HepG2 (cell line): Measurements from ENCODE around the gene CDKN1A. TPM values are rescaled to one million over a fixed set of nuclear protein-coding genes. Genes with fewer than 3 reads are reported as not detected.

Experiments used
- ATAC-seq: fragments of 200-7000 bp; cut with Tn5 transposase; 3 replicates; pipeline ENCODE4 v1.9.1; 2020; ENCODE audit warnings: mild to moderate bottlenecking, moderate library complexity
- BruUV-seq: library from RNA; stranded (reverse); fragments of 400-500 nt; replicated peaks from 2 replicates; lab custom pipeline; 2021; lab: Mats Ljungman, UMichigan
- CTCF ChIA-PET: fragments of 300-600 bp; formaldehyde crosslinking; extraction: SDS; loops from one replicate; lab custom pipeline; 2021; ENCODE audit warnings: low total read pairs, inconsistent platforms, low intra/inter-chr PET ratio; lab: Yijun Ruan, JAX
- POLR2A ChIA-PET: fragments of 350-600 bp; sonication (Branson Sonifier 250); formaldehyde crosslinking; loops from one replicate; lab custom pipeline; 2020; ENCODE audit warnings: antibody characterized with exemption, inconsistent platforms; lab: Yijun Ruan, JAX
- DNase-seq: peaks from one replicate; pipeline ENCODE4 v3.0.0-alpha.2; 2015; ENCODE audit warnings: low spot score
- FAIRE-seq: peaks from 3 replicates; lab custom pipeline; 2011; peaks lifted over from hg19 to GRCh38; lab: Jason Lieb, UNC
- H2AFZ ChIP-seq: one replicate; pipeline ENCODE4 v1.6.1; 2011; ENCODE audit warnings: low read length, inconsistent platforms
- H3K27ac ChIP-seq: fragments of 300-600 bp; 3 replicates; pipeline ENCODE4 v1.8.0; 2011; ENCODE audit warnings: mixed run types, mild to moderate bottlenecking, mixed read lengths, low read length, inconsistent platforms; ENCODE audit not compliant: insufficient read depth; ENCODE audit errors: extremely low read length
- H3K27me3 ChIP-seq, 2 experiments: fragments of 200-600 bp in 1 of 2; 2 replicates in 1 of 2; 3 replicates in 1 of 2; pipeline versions ENCODE4 v1.6.0 to v1.8.0; 2011; ENCODE audit warnings: low read length in 2 of 2, mild to moderate bottlenecking in 2 of 2, moderate library complexity in 2 of 2, inconsistent platforms in 1 of 2; ENCODE audit not compliant: insufficient read depth in 2 of 2, control insufficient read depth in 1 of 2
- H3K36me3 ChIP-seq, 2 experiments: fragments of 200-600 bp in 1 of 2; replicated peaks in 1 of 2; 2 replicates in 1 of 2; 3 replicates in 1 of 2; pipeline versions ENCODE4 v1.5.1 to v1.8.0; 2011; ENCODE audit warnings: low read length in 2 of 2, inconsistent platforms in 1 of 2; ENCODE audit not compliant: insufficient read depth in 2 of 2, control insufficient read depth in 1 of 2
- H3K4me1 ChIP-seq: 2 replicates; pipeline ENCODE4 v1.5.1; 2012; ENCODE audit warnings: low read length, inconsistent platforms; ENCODE audit not compliant: insufficient read depth
- H3K4me2 ChIP-seq: 2 replicates; pipeline ENCODE4 v1.6.0; 2011; ENCODE audit warnings: low read depth, low read length, inconsistent platforms
- H3K4me3 ChIP-seq, 3 experiments: fragments of 200-600 bp in 1 of 3; sonication (generic), shearing (Covaris generic) in 1 of 3; replicated peaks in 1 of 3; 2 replicates each; pipeline ENCODE4 v1.5.1; 2011 to 2016; ENCODE audit warnings: low read length in 3 of 3, inconsistent platforms in 2 of 3, low read depth in 2 of 3, mild to moderate bottlenecking in 2 of 3, control low read depth in 1 of 3, mixed read lengths in 1 of 3; ENCODE audit not compliant: insufficient read depth in 1 of 3
- H3K79me2 ChIP-seq: one replicate; pipeline ENCODE4 v1.6.1; 2011; ENCODE audit warnings: low read length, inconsistent platforms; ENCODE audit not compliant: insufficient read depth
- H3K9ac ChIP-seq: 2 replicates; pipeline ENCODE4 v1.6.0; 2011; ENCODE audit warnings: mild to moderate bottlenecking, low read depth, low read length, inconsistent platforms; ENCODE audit not compliant: insufficient read depth
- H3K9me3 ChIP-seq: 2 replicates; pipeline ENCODE4 v1.5.1; 2012; ENCODE audit warnings: mild to moderate bottlenecking, low read length
- H4K20me1 ChIP-seq: 2 replicates; pipeline ENCODE4 v1.6.0; 2011; ENCODE audit warnings: inconsistent platforms, mild to moderate bottlenecking, low read length, moderate library complexity; ENCODE audit not compliant: insufficient read depth
- ADNP ChIP-seq: sonication (generic); formaldehyde crosslinking; IDR thresholded peaks from 2 replicates; pipeline ENCODE4 v1.4.0; 2020; ENCODE audit warnings: missing genetic modification reagents
- ETS1 ChIP-seq: sonication (generic); formaldehyde crosslinking; IDR thresholded peaks from 2 replicates; pipeline ENCODE4 v1.4.0; 2020; ENCODE audit warnings: missing genetic modification reagents
- NR2F6 ChIP-seq, 2 experiments: IDR thresholded peaks; 2 replicates each; pipeline ENCODE4 v1.6.1; 2016; ENCODE audit warnings: antibody characterized with exemption in 1 of 2, mild to moderate bottlenecking in 1 of 2
- RORA ChIP-seq: sonication (generic); formaldehyde crosslinking; IDR thresholded peaks from 2 replicates; pipeline ENCODE4 v1.5.0; 2020; ENCODE audit warnings: mild to moderate bottlenecking, missing genetic modification reagents, moderate library complexity
- ZFP36 ChIP-seq: fragments of 150-350 bp; IDR thresholded peaks from 2 replicates; pipeline ENCODE4 v1.6.1; 2018; ENCODE audit warnings: borderline replicate concordance, low read length, low read depth; ENCODE audit not compliant: partially characterized antibody
- ZKSCAN1 ChIP-seq: fragments of 150-350 bp; IDR thresholded peaks from 2 replicates; pipeline ENCODE4 v1.6.1; 2014; ENCODE audit warnings: low read length
- ZNF572 ChIP-seq: sonication (generic); formaldehyde crosslinking; IDR thresholded peaks from 2 replicates; pipeline ENCODE4 v1.5.1; 2020; ENCODE audit warnings: mild to moderate bottlenecking, missing genetic modification reagents
- ZNF800 ChIP-seq: sonication (generic); formaldehyde crosslinking; IDR thresholded peaks from 2 replicates; pipeline ENCODE4 v1.4.0; 2020; ENCODE audit warnings: missing genetic modification reagents
- WGBS: methylation state at CpG from one replicate; pipeline ENCODE4 v1.1.6; 2017; ENCODE audit warnings: low lambda C conversion rate; 5-methylcytosine and 5-hydroxymethylcytosine counted together
- in situ Hi-C: cut with HindIII; loops from 2 replicates; pipeline ENCODE4 v1.10.0; 2017; ENCODE audit warnings: low pct_unique_long_range_greater_than_20kb; ENCODE audit not compliant: extremely low pct_ligation_motif_present
- intact Hi-C: fragments of 100-400 bp; cut with micrococcal nuclease; formaldehyde crosslinking; loops from one replicate; pipeline ENCODE4 v1.10.0; 2022; ENCODE audit not compliant: unreplicated experiment
- polyA plus RNA-seq, 8 experiments: library from polyadenylated mRNA; depleted of rRNA in 3 of 8; stranded (reverse) in 7 of 8; unstranded in 1 of 8; fragments of >200 nt; fragmentation: Illumina TruSeq in 4 of 8; extraction: Trizol in 4 of 8; gene quantifications; 2 replicates each; pipeline versions ENCODE4 v1.2.1 to v1.2.3, GENCODE V29; 2011 to 2016; ENCODE audit warnings: low read depth in 4 of 8, missing spikeins in 1 of 8, mixed read lengths in 1 of 8; ENCODE audit not compliant: insufficient read depth in 1 of 8
- total RNA-seq, 5 experiments: library from RNA; depleted of rRNA; stranded (reverse); fragments of >200 nt; fragmentation: Illumina TruSeq; extraction: Trizol; gene quantifications; 2 replicates each; pipeline ENCODE4 v1.2.3, GENCODE V29; 2016; ENCODE audit warnings: low read depth in 1 of 5

Gene CDKN1A
- total and polyA plus RNA-seq, 2 of the 13 experiments (the other 11 are each of a cell fraction or from before 2014, with no cell fraction given) = 60.7 to 92.1 TPM

DNA sequence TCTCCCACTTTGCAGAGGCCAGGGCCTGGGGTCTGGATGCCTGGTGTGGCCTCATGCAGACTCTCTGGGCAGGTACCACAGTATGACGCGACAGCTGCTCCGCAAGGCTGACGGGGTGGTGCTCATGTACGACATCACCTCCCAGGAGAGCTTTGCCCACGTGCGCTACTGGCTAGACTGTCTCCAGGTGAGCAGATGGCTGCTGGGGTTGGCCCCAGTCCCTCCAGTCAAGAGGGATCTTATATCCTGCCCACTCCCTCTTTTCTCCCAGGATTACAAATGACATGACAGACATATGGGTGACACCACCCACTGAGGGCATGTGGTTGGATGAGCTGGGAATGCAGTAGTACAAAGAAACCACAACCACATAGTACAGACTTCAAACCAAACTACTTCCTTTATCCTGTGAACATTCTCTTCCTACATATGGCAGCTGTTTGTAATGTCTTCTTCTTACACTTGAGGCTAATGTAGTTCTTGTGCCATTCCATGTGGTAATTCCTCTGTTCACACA lies 49.0 kb downstream of the CDKN1A start:
- no peak for FAIRE-seq
- CTCF ChIA-PET = no interaction called here

DNA sequence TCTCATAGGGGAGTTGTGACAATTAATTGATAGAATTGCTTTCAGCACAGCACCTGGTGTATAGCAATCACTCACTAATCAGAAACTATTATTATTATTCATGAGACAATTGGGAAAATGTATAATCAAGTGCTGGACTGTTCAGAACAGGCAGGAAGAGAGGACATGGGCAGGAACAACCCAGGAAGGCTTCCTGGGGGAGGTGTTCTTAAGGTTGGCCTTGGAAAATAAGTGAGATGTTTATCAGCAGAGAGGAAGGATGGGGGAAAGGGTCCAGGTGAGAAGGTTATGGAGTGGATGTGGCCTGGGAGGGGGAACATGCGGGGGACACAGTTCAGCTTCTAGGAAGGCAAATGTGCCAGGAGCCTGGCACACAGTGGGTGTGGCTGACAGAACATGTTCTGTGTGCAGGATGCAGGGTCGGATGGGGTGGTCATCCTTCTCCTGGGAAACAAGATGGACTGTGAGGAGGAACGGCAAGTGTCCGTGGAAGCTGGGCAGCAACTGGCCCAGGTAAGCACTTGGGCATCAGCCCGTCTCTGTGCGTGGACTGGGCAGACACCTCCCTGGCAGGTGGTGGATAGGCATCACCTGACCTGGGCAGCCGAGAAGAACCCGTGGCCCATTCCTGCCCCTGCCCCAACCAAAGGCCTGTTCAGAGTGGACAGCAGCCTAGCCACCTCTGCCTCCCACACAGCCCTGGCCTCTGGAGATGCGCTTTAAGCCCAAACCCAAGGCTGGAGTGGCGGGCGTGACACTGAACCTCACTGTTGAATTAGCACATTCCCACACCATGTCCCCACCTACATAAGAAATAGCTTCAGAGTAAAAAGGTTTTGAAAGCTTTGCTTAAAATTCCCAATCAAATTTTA lies 50.0 kb downstream of the CDKN1A start:
- no peak for DNase-seq
- ATAC-seq = no peak
- H3K79me2 ChIP-seq = no peaks in the 10 kb centered on the region
- no peaks in the 10 kb centered on the region for H3K4me1 ChIP-seq
- intact Hi-C loops = no loop called here
- POLR2A ChIA-PET = no interaction called here
- no peak overlapping the region for H3K9ac ChIP-seq
- H3K27ac ChIP-seq = no peak overlapping the region
- FAIRE-seq = no peak
- no TSS peak for BruUV-seq
- 39% methylated on average over 7 of the region's 11 CpGs for WGBS
- in situ Hi-C loops = no loop called here
- CTCF ChIA-PET = no interaction called here
- peaks cover 4 to 48% of the 10 kb centered on the region in 2 experiments; a peak in 3 of 5 replicates for H3K27me3 ChIP-seq
- no peak overlapping the region for H2AFZ ChIP-seq
- peak; percentile 49 for TF ChIP-seq ZFP36
- no peak for TF ChIP-seq ADNP
- TF ChIP-seq ZNF800 (CRISPR knock-in tag) = no peak
- TF ChIP-seq RORA (CRISPR knock-in tag) = no peak
- no peaks in the 10 kb centered on the region for H4K20me1 ChIP-seq
- H3K4me3 ChIP-seq = no peak overlapping the region
- H3K4me2 ChIP-seq = no peak overlapping the region
- no peaks in the 10 kb centered on the region for H3K9me3 ChIP-seq
- H3K36me3 ChIP-seq = no peaks in the 10 kb centered on the region

More for the DNA sequence above, 49.0 kb downstream of the CDKN1A start:
- no peak overlapping the region for H3K9ac ChIP-seq
- H3K9me3 ChIP-seq = no peaks in the 10 kb centered on the region
- no peak for DNase-seq
- POLR2A ChIA-PET = no interaction called here
- H3K4me2 ChIP-seq = no peak overlapping the region
- TF ChIP-seq ETS1 = no peak
- no peak for TF ChIP-seq ZKSCAN1
- TF ChIP-seq ZNF572 (CRISPR knock-in tag) = peak; percentile 80; the same call in 1 of the 2 replicates
- TF ChIP-seq NR2F6 (IDR thresholded peaks at IDR 0.05) = no peak
- no peak for TF ChIP-seq NR2F6 (CRISPR knock-in tag; IDR thresholded peaks at IDR 0.05)
- H3K27me3 ChIP-seq = peaks cover 4 to 44% of the 10 kb centered on the region in 2 experiments; a peak in 3 of 5 replicates
- H3K4me3 ChIP-seq = no peak overlapping the region
- intact Hi-C loops = no loop called here
- ATAC-seq = no peak
- no peaks in the 10 kb centered on the region for H3K4me1 ChIP-seq
- WGBS = 67% methylated on average over 3 of the region's 7 CpGs
- no peak overlapping the region for H2AFZ ChIP-seq
- no peaks in the 10 kb centered on the region for H4K20me1 ChIP-seq
- H3K27ac ChIP-seq = no peak overlapping the region
- BruUV-seq = no TSS peak
- no peaks in the 10 kb centered on the region for H3K79me2 ChIP-seq
- no peaks in the 10 kb centered on the region for H3K36me3 ChIP-seq
- in situ Hi-C loops = no loop called here
